HG03558 (cell line): Measurements from ENCODE around the gene PLD1.
"Not testable (repeated sequence)": the region's sequence is repeated elsewhere in the genome, so short reads cannot be mapped to it uniquely, and the experiment has no call there.

ENCODE experiments used
- ATAC-seq: cut with Tn5 transposase; IDR thresholded peaks from one replicate; pipeline ENCODE4 v1.9.1; 2021; ENCODE audit warnings: moderate number of reproducible peaks; ENCODE audit not compliant: unreplicated experiment; ENCODE audit errors: extremely low read depth

Gene PLD1

GRCh38 chr3:171809861-171810628 lies at the start of gene PLD1:
PLD1 (minus strand) TSS chr3:171810483; CDS start chr3:171738051, 72,432 bp downstream.
- ATAC-seq, result no peak

- not testable (repeated sequence) for ATAC-seq
These were observed 48.5 kb upstream of the PLD1 start for GRCh38 chr3:171858770-171859169.

GRCh38 chr3:171854649-171855305 lies 44.5 kb upstream of the PLD1 start:
- ATAC-seq, result no peak

GRCh38 chr3:171851660-171852058 lies 41.4 kb upstream of the PLD1 start:
- no peak for ATAC-seq

GRCh38 chr3:171850960-171851659 lies 40.8 kb upstream of the PLD1 start:
- no peak for ATAC-seq

- ATAC-seq, result no peak
These were observed 40.2 kb upstream of the PLD1 start for GRCh38 chr3:171850320-171850959.

GRCh38 chr3:171849617-171850319 lies 39.5 kb upstream of the PLD1 start:
- ATAC-seq, result no peak

DNA sequence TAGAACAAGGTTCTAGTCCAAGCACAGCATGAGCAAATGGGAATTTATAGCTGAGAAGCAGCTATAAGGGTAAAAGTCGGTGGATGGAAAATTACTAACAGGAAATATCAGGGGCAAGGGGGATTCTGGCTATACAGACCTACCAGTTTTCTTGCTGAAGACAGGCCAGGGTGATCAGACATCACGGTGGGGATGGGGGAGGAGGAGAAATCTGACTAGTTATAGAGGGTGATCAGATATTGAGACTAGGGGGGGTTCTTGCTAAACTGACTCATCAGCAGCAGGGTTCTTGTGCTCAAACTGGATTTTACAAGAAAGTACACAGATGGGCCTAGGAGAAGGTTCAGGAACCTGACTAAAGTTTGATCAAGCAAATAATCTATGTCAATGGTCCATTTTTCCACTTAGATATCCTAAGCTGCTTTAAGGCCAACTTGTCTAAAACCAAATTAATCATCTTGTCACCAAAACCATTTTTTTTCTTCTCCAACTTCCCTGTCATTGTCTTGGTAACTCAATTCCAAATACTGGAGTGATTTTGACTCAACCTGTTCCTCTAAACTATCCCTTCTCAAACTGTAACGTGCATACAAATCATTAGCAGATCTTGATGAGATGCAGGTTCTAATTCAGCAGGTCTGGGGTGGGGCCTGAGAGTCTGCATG lies 37.4 kb upstream of the PLD1 start:
- no peak for ATAC-seq

DNA sequence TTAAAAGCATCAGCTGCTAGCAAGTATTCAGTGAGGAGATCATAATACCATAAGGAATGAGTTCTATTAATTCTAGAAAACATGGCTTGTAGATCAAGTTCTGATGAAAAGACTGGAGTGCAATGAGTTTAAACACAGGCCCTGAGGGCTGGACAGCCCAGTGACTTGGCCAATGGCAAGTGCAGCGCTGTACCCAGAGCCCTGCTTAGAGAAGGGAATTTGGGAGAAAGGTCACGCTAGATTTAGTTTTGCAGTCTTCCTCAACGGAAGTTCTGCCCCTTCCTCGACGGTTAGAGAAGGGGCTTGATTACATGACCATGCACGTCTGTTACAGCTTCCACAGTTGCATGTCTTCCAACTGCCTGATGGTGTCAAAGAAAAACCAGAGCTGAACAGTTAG lies 36.9 kb upstream of the PLD1 start:
- ATAC-seq, result no peak

DNA sequence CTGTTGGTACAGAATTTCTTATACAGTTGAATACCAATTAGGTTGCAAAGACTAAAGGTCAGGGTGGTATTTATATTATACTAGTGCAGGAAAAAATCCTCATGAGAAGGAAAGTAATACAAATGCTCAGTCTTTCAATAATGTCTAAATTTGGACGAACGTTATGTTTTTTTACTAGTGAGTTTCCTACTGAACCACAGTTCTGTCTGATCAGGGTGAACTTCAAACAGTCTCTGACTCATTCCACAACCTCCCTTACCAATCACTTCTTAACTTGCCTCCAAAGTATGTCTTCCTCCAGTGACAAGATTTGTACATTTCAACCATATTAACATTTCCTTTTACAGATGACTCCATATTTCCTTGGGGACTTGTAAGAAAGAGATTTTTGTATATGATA lies 36.3 kb upstream of the PLD1 start:
- peak; percentile 99 for ATAC-seq

GRCh38 chr3:171845481-171846284 lies 35.4 kb upstream of the PLD1 start:
- ATAC-seq, result no peak

- no peak for ATAC-seq
These were observed 34.6 kb upstream of the PLD1 start for GRCh38 chr3:171844873-171845272.

- ATAC-seq, result no peak
These were observed 32.7 kb upstream of the PLD1 start, which contains the start of gene TMEM212 for GRCh38 chr3:171842864-171843518. TMEM212 (plus strand) TSS chr3:171843349; CDS start chr3:171843384, 35 bp downstream.

GRCh38 chr3:171841620-171842000 lies 31.3 kb upstream of the PLD1 start:
- ATAC-seq, result no peak

- no peak for ATAC-seq
These were observed 30.7 kb upstream of the PLD1 start for GRCh38 chr3:171840811-171841619.

DNA sequence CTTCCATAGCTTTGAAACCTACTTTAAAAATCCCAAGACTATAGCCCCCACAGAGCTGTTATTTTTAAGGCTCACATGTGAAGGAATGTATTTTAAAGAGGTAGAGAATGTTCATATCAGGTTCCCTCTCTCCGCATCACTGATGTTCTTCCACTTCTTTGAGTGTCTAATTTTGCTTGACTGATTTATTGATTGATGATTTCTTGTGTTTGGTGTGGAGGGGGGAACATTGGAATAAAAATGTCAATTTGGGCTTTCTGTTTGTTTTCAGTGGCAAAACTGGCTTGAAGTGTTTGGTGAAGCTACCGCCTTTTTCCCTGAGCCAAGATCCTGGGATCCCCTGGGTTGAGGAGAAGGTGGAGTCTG lies 30.1 kb upstream of the PLD1 start:
- ATAC-seq, result no peak

DNA sequence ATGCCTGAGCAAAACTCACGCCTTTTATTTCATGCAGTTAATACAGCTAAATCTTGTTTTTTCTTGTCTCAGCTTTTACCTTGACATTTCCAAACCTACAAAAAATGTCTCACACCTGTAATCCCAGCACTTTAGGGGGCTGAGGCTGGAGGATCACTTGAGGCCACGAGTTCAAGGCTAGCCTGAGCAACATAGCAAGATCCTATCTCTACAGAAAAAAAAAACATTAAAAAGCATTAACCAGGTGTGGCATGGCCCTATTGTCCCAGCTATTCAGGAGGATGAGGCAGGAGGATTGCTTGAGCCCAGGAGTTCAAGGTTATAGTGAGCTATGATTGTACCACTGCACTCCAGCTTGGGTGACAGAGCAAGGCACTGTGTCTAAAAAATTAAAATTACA lies 29.0 kb upstream of the PLD1 start:
- ATAC-seq, result no peak
